SU-DHL-6 (cell line): ENCODE data around the gene FHL1.

Experiments
- H2AFZ ChIP-seq: fragments of 200-600 bp; sonication (generic); 2 replicates; pipeline ENCODE4 v1.6.1; 2014; ENCODE audit warnings: low read depth, mild to moderate bottlenecking, moderate library complexity, mixed read lengths, antibody characterized with exemption, low read length; ENCODE audit not compliant: severe bottlenecking
- H3F3A ChIP-seq: fragments of 200-600 bp; shearing (Covaris generic); 2 replicates; pipeline ENCODE4 v1.6.0; 2016; ENCODE audit warnings: antibody characterized with exemption, mild to moderate bottlenecking; ENCODE audit not compliant: insufficient read depth
- H3K27ac ChIP-seq: fragments of 200-600 bp; sonication (generic); 2 replicates; pipeline ENCODE4 v1.5.1; 2016; ENCODE audit warnings: low read depth, mild to moderate bottlenecking, low read length, moderate library complexity, mixed read lengths
- H3K27me3 ChIP-seq: fragments of 200-600 bp; sonication (generic), shearing (Covaris generic); 2 replicates; pipeline ENCODE4 v1.6.0; 2014; ENCODE audit warnings: mild to moderate bottlenecking, low read length
- H3K36me3 ChIP-seq: fragments of 200-600 bp; sonication (generic); 2 replicates; pipeline ENCODE4 v1.6.1; 2014; ENCODE audit warnings: mild to moderate bottlenecking, low read length, mixed read lengths
- H3K4me2 ChIP-seq: fragments of 300-600, 200-600 bp; shearing (Covaris generic), sonication (generic); 2 replicates; pipeline ENCODE4 v1.6.0; 2014; ENCODE audit warnings: low read length, low read depth, mild to moderate bottlenecking; ENCODE audit not compliant: poor library complexity, severe bottlenecking
- H3K4me3 ChIP-seq: fragments of 200-600 bp; sonication (generic); 2 replicates; pipeline ENCODE4 v1.5.1; 2014; ENCODE audit warnings: antibody characterized with exemption, low read length, mild to moderate bottlenecking, mixed read lengths; ENCODE audit not compliant: insufficient read depth, poor library complexity, severe bottlenecking
- H3K79me2 ChIP-seq: fragments of 200-600 bp; sonication (generic); 2 replicates; pipeline ENCODE4 v1.6.1; 2014; ENCODE audit warnings: mild to moderate bottlenecking, low read length, moderate library complexity; ENCODE audit not compliant: insufficient read depth
- H3K9ac ChIP-seq: fragments of 200-600 bp; sonication (generic); 2 replicates; pipeline ENCODE4 v1.7.0; 2014; ENCODE audit warnings: mild to moderate bottlenecking, low read length
- H3K9me2 ChIP-seq: fragments of 200-600 bp; sonication (generic); replicated peaks from 2 replicates; pipeline ENCODE4 v1.6.1; 2014; ENCODE audit warnings: low read length; ENCODE audit not compliant: insufficient read depth
- H3K9me3 ChIP-seq: fragments of 200-600 bp; sonication (generic); 2 replicates; pipeline ENCODE4 v1.6.1; 2014; ENCODE audit warnings: low read length, mixed read lengths; ENCODE audit not compliant: insufficient read depth
- H4K20me1 ChIP-seq: fragments of 200-600 bp; sonication (generic); 2 replicates; pipeline ENCODE4 v1.6.1; 2014; ENCODE audit warnings: low read depth, mild to moderate bottlenecking, antibody characterized with exemption, low read length, moderate library complexity, mixed read lengths
- CTCF ChIP-seq: fragments of 200-600 bp; sonication (generic); IDR thresholded peaks from one replicate; pipeline ENCODE4 v1.5.1; 2017; ENCODE audit warnings: antibody characterized with exemption, mild to moderate bottlenecking, low read length, moderate library complexity; ENCODE audit not compliant: insufficient read depth, poor library complexity, severe bottlenecking
- EZH2phosphoT487 ChIP-seq: fragments of 200-600 bp; sonication (generic), shearing (Covaris generic); conservative IDR thresholded peaks from 2 replicates; pipeline ENCODE4 v1.6.1; 2018; ENCODE audit warnings: mild to moderate bottlenecking, antibody characterized with exemption, low read length, moderate library complexity, mixed read lengths

Gene FHL1

GRCh38 chrX:136157187-136157586 lies 9.9 kb downstream of the FHL1 start:
- H3K27ac ChIP-seq = no peak overlapping the region
- no peaks in the 10 kb centered on the region for H3F3A ChIP-seq
- no peaks in the 10 kb centered on the region for H3K36me3 ChIP-seq
- no peaks in the 10 kb centered on the region for H3K79me2 ChIP-seq
- H3K9me2 ChIP-seq = no peaks in the 10 kb centered on the region
- no peak overlapping the region for H2AFZ ChIP-seq
- TF ChIP-seq CTCF (no peak), EZH2phosphoT487 (no peak)
- H3K4me2 ChIP-seq = no peak overlapping the region
- H3K4me3 ChIP-seq = no peak overlapping the region
- H3K9ac ChIP-seq = no peak overlapping the region
- no peaks in the 10 kb centered on the region for H3K27me3 ChIP-seq
- no peaks in the 10 kb centered on the region for H4K20me1 ChIP-seq
- no peaks in the 10 kb centered on the region for H3K9me3 ChIP-seq

DNA sequence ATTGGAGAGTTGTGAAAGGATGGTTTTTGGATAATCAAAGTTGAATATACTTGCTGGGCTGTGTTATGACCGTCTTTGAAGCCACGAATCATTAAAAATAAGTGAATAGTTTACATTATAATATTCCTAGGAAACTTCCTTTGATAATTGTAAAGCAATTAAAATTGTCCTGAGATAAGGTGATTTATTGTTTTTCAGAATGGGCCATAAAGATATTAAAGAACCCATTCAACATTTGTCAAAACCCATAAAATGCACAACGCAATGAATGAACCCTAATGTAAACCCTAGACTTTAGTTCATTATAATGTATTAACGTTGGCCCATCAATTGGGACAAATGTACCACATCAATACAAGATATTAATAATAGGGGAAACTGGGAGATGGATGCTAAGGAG lies 11.4 kb downstream of the FHL1 start:
- no peaks in the 10 kb centered on the region for H3K27me3 ChIP-seq
- no peak overlapping the region for H3K4me3 ChIP-seq
- no peak for TF ChIP-seq EZH2phosphoT487
- TF ChIP-seq CTCF = no peak
- H3K9me3 ChIP-seq = no peaks in the 10 kb centered on the region
- H2AFZ ChIP-seq = no peak overlapping the region
- no peak overlapping the region for H3K27ac ChIP-seq
- no peaks in the 10 kb centered on the region for H3K9me2 ChIP-seq
- H3K4me2 ChIP-seq = no peak overlapping the region
- H3K9ac ChIP-seq = no peak overlapping the region
- no peaks in the 10 kb centered on the region for H3K79me2 ChIP-seq
- H3F3A ChIP-seq = no peaks in the 10 kb centered on the region
- H3K36me3 ChIP-seq = no peaks in the 10 kb centered on the region
- H4K20me1 ChIP-seq = no peaks in the 10 kb centered on the region

- Histone ChIP-seq H3K36me3 (no peaks in the 10 kb centered on the region), H3K4me3 (no peak overlapping the region), H3K9ac (no peak overlapping the region), H3F3A (no peaks in the 10 kb centered on the region), H2AFZ (no peak overlapping the region), H3K27ac (no peak overlapping the region), H3K9me3 (no peaks in the 10 kb centered on the region), H3K27me3 (no peaks in the 10 kb centered on the region), H3K79me2 (no peaks in the 10 kb centered on the region), H4K20me1 (no peaks in the 10 kb centered on the region), H3K4me2 (no peak overlapping the region), H3K9me2 (no peaks in the 10 kb centered on the region)
- TF ChIP-seq CTCF (no peak), EZH2phosphoT487 (no peak)
Observed at GRCh38 chrX:136159611-136160025, 12.3 kb downstream of the FHL1 start.
